ENCODE data around the gene HPS4.
"Not testable (repeated sequence)": the region's sequence is repeated elsewhere in the genome, so short reads cannot be mapped to it uniquely, and the experiment has no call there.

The HPS4 gene

DNA sequence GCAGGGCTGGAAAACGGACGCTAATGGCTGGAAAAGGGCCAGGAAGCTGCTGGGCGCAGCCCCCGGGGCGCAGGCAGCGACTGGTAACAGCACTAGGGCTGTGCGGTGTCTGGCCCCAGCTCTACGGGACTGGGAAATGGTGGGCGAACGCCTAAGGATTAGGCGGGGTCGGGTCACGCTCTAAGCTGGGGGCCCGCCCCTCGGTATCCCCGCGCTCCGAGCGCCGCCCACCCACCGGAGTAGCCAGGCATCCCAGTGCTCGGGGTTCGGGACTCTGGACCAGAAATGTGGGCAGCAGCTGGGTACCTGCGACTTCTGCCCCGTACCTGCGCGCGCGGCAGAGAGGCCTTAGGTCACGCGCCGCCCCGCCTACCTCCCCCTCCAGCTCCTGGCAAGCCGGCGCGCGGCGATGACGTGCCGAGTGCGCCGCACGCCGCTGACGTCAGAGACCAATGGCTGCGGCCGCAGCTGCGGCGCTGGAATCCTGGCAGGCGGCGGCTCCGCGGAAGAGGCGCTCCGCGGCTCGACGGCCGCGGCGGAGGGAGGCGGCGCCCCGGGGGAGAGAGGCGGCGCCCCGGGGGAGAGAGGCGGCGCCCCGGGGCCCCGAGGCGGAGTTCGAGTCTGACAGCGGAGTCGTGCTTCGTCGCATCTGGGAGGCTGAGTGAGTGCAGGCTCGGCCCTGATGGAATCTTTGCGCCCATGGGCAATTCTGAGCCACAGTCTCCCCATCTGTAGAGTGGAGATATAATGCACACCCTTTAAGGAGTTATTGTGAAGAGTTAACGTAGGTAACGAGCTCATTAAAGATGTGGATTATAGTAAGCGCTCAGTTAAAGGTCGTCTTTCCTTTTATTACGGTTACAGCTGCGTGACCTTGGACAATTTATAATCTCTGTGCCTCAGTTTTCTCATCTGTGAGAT, at the start of gene HPS4, which contains the start of gene SRRD:
HPS4 (minus strand) TSS at position 345 of the 921 bp plus-strand sequence. CDS start 2,021 bp downstream, outside the sequence.
SRRD (plus strand) TSS at position 439 of the 921 bp plus-strand sequence; CDS start at position 453, 14 bp downstream.
- DNase-seq = peak; percentile 89
- Histone ChIP-seq H3K4me3 (ENCODE audit: low read depth, low read length) (peak within 1 kb of the TSS; percentile 61), H3K36me3 (peaks cover 23% of the 10 kb centered on the region), H3K9me3 (ENCODE audit: severe bottlenecking) (peaks cover 3% of the 10 kb centered on the region), H3K27ac (peak within 1 kb of the TSS; percentile 86), H3K27me3 (ENCODE audit: insufficient read depth, low read depth, severe bottlenecking) (no peaks in the 10 kb centered on the region)
- TF ChIP-seq, protein P1, sequence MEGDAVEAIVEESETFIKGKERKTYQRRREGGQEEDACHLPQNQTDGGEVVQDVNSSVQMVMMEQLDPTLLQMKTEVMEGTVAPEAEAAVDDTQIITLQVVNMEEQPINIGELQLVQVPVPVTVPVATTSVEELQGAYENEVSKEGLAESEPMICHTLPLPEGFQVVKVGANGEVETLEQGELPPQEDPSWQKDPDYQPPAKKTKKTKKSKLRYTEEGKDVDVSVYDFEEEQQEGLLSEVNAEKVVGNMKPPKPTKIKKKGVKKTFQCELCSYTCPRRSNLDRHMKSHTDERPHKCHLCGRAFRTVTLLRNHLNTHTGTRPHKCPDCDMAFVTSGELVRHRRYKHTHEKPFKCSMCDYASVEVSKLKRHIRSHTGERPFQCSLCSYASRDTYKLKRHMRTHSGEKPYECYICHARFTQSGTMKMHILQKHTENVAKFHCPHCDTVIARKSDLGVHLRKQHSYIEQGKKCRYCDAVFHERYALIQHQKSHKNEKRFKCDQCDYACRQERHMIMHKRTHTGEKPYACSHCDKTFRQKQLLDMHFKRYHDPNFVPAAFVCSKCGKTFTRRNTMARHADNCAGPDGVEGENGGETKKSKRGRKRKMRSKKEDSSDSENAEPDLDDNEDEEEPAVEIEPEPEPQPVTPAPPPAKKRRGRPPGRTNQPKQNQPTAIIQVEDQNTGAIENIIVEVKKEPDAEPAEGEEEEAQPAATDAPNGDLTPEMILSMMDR (IDR thresholded peaks at IDR 0.05; ENCODE audit: low read depth, low read length) = no peak

DNA sequence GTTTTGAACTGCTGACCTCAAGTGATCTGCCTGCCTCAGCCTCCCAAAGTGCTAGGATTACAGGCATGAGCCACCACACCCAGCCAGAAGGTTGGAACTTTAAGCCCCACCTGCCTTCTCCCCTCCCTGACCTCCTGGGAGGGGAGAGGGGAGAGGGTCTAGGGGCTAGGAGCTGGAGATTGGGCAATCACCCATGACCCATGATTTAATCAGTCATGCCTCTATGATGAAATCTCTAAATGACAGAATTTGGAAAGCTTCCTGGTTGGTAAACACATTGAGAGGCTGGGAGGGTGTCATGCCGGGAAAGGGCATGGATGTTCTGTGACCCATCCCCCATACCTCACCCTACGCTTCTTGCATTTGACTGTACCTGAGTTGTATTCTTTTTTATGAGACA, 45.8 kb upstream of the HPS4 start:
- Histone ChIP-seq H3K4me3 (ENCODE audit: low read depth, low read length) (no peak overlapping the region), H3K27ac (no peak overlapping the region), H3K9me3 (ENCODE audit: severe bottlenecking) (peaks cover 2% of the 10 kb centered on the region), H3K36me3 (peaks cover 4% of the 10 kb centered on the region), H3K27me3 (ENCODE audit: insufficient read depth, low read depth, severe bottlenecking) (no peaks in the 10 kb centered on the region)
- TF ChIP-seq, protein P1 (IDR thresholded peaks at IDR 0.05; ENCODE audit: low read depth, low read length) = no peak
- DNase-seq = no peak

DNA sequence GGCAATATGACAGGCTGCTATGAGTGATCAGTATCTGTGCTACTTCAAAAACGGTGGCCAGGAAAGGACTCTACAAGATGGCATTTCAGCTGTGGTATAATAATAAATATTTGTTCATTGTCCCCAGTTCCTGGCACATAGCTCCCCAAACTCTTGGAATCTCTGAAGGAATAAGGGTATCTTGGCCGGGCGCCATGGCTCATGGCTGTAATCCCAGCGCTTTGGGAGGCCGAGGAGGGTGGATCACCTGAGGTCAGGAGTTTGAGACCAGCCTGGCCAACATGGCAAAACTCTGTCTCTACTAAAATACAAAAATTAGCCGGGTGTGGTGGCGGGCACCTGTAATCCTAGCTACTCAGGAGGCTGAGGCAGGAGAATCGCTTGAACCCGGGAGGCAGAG, 44.9 kb upstream of the HPS4 start:
- DNase-seq; H3K36me3 ChIP-seq; H3K9me3 ChIP-seq (ENCODE audit: severe bottlenecking); H3K4me3 ChIP-seq (ENCODE audit: low read depth, low read length); H3K27me3 ChIP-seq (ENCODE audit: insufficient read depth, low read depth, severe bottlenecking): not testable (repeated sequence)
- H3K27ac ChIP-seq = peak overlapping the region; percentile 65

DNA sequence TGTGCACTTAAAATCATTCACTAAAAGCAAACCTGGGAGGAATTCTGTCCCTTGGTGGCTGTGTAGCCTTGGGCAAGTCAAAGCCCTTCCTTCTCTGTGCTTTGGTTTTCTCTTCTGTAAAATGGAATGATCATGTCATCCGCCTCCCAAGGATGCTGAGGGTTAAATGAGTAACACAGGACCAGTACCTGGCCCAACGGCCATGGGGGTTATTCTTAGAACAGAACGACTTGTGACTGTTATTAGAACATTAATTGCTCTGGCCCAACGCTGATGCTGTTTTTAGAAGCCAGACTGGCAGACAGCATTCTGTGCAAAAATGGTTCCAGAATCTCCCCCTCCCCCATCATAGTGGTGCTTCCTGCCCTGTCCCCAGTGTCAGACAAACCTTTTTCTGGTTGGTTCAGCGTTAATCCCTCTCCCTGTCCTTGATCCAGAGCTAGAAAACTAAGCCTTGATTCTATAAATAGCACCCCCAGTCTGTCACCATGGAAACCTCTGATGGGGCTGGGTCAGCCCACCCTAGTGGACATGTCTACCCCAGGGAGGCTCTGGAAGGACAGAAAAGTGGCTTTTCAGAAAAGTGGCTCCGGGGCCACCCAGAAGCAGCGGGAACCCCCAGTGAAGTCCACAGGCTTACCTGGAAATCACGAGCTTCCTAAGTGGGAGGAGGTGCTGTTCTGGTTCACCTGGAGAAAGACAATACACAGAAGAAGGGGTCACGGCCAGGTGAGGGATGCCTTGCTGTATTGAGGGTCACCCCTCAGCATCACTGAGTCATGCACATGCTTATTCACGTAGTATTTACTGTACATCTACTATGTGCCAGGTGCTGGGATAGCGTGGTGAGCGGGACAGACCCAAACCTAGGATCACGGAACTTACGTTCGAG, 44.2 kb upstream of the HPS4 start:
- Histone ChIP-seq H3K4me3 (ENCODE audit: low read depth, low read length) (no peak overlapping the region), H3K9me3 (ENCODE audit: severe bottlenecking) (peaks cover 2% of the 10 kb centered on the region), H3K36me3 (peaks cover 4% of the 10 kb centered on the region), H3K27me3 (ENCODE audit: insufficient read depth, low read depth, severe bottlenecking) (no peaks in the 10 kb centered on the region), H3K27ac (peak overlapping the region; percentile 65)
- peak; percentile 79 for DNase-seq
- TF ChIP-seq, protein P1 (IDR thresholded peaks at IDR 0.05; ENCODE audit: low read depth, low read length) = no peak

DNA sequence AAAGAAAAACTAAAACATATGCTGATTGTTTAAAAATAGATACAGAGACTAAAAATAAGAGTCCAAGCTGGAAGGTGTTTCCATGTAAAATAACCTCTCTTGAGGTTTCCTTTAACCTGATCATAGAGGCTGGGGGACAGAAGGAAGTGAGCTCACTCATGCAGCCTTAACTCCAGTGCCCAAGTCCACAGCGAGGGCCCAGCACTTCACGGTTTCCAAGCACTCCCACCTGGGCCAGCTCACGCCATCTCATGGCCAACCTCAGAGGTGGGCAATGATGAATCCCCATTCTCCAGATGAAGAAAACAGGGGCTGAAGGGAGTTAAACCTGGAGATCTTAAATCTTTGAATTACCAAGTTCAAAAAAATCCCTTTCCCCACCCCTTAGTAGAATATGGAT, 43.6 kb upstream of the HPS4 start:
- Histone ChIP-seq H3K27ac (peak overlapping the region; percentile 65), H3K36me3 (peaks cover 4% of the 10 kb centered on the region), H3K9me3 (ENCODE audit: severe bottlenecking) (peaks cover 2% of the 10 kb centered on the region), H3K4me3 (ENCODE audit: low read depth, low read length) (no peak overlapping the region), H3K27me3 (ENCODE audit: insufficient read depth, low read depth, severe bottlenecking) (no peaks in the 10 kb centered on the region)
- DNase-seq = peak; percentile 14
- TF ChIP-seq, protein P1 (IDR thresholded peaks at IDR 0.05; ENCODE audit: low read depth, low read length) = no peak
